Measurements from ENCODE around the gene CTNNA2. TPM values are rescaled to one million over a fixed set of nuclear protein-coding genes. Genes with fewer than 3 reads are reported as not detected.

Gene CTNNA2
- total RNA-seq, 2 donors from 2014 or later: 0.17 to 0.88 TPM

DNA sequence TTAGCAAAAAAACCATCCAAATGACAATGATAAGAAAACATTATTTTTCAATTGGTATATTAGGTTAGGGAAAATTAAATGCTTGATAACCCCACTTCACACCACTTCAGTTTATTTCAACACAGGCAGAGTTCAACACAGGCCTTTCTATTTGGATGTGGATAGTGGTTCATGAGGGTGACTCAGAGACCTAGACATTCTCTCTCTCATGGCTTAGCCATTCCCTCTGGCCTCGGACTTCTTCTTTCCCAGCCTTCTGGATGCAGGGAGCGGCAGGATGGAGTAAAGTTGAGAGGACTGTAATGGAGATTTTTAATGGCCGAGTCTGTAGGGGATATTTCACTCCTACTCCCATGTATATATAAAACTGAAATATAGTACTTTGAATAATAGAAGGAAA is 109.7 kb downstream of the CTNNA2 start:
- H3K9me3 ChIP-seq: no peaks in the 10 kb centered on the region
- no peaks in the 10 kb centered on the region for H3K4me1 ChIP-seq
- no peak overlapping the region for H3K9ac ChIP-seq (ENCODE audit: low read depth in 2 of 2, low read length in 2 of 2)
- TF ChIP-seq, protein P1, sequence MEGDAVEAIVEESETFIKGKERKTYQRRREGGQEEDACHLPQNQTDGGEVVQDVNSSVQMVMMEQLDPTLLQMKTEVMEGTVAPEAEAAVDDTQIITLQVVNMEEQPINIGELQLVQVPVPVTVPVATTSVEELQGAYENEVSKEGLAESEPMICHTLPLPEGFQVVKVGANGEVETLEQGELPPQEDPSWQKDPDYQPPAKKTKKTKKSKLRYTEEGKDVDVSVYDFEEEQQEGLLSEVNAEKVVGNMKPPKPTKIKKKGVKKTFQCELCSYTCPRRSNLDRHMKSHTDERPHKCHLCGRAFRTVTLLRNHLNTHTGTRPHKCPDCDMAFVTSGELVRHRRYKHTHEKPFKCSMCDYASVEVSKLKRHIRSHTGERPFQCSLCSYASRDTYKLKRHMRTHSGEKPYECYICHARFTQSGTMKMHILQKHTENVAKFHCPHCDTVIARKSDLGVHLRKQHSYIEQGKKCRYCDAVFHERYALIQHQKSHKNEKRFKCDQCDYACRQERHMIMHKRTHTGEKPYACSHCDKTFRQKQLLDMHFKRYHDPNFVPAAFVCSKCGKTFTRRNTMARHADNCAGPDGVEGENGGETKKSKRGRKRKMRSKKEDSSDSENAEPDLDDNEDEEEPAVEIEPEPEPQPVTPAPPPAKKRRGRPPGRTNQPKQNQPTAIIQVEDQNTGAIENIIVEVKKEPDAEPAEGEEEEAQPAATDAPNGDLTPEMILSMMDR (IDR thresholded peaks at IDR 0.05): no peak
- no peak overlapping the region for H3K4me3 ChIP-seq
- H3K27ac ChIP-seq: no peak overlapping the region
- no peak for DNase-seq
- no peaks in the 10 kb centered on the region for H3K27me3 ChIP-seq
- intact Hi-C loops (cut with DNase I): no loop called here
- H3K36me3 ChIP-seq: no peaks in the 10 kb centered on the region

DNA sequence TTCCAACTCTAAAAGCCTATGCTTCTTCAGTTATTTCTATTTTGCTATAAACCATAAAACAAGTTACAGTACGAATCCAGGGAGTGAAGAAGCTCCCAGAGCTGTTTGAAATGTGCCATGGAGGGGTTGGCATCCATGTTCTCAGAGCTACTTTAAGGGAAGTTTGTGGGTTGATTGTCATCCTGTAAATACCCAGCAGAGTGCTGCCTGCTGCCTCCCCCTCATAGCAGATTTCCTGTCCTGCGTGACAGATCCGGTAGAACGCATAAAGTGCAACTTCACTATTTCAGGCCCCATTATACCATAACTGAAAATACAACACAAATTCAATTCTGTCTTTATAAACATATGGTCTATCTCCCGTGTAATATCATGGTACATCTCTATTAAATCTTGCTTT is 114.4 kb downstream of the CTNNA2 start:
- H3K4me1 ChIP-seq: no peaks in the 10 kb centered on the region
- no peak overlapping the region for H3K9ac ChIP-seq (ENCODE audit: low read depth in 2 of 2, low read length in 2 of 2)
- TF ChIP-seq, protein P1 (IDR thresholded peaks at IDR 0.05): no peak
- H3K9me3 ChIP-seq: no peaks in the 10 kb centered on the region
- DNase-seq: no peak
- no peaks in the 10 kb centered on the region for H3K27me3 ChIP-seq
- H3K27ac ChIP-seq: no peak overlapping the region
- no peak overlapping the region for H3K4me3 ChIP-seq
- H3K36me3 ChIP-seq: no peaks in the 10 kb centered on the region
- intact Hi-C loops (cut with DNase I): no loop called here

DNA sequence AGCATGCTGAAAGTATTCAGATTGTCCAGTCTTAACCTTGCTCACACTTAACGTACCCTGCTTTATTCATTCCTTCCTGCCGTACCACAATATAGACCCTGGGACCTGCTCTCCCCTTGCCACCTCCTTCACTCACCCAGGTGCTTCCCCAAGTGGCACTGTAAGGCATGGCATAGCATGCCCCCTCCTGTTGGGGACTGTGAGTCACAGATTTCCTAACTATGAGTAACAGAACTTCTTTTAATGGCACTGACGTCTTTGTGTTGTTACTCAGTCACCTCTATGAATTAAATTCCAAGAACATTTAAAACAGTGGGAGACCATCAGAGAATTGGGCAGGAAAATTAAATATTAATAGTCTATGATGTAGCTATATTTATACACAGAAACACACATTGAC is 117.2 kb downstream of the CTNNA2 start:
- Histone ChIP-seq H3K36me3 (no peaks in the 10 kb centered on the region), H3K9me3 (no peaks in the 10 kb centered on the region), H3K27ac (no peak overlapping the region), H3K9ac (ENCODE audit: low read depth in 2 of 2, low read length in 2 of 2) (no peak overlapping the region), H3K27me3 (no peaks in the 10 kb centered on the region), H3K4me1 (no peaks in the 10 kb centered on the region), H3K4me3 (no peak overlapping the region)
- TF ChIP-seq, protein P1 (IDR thresholded peaks at IDR 0.05): no peak
- no peak for DNase-seq
- intact Hi-C loops (cut with DNase I): no loop called here

DNA sequence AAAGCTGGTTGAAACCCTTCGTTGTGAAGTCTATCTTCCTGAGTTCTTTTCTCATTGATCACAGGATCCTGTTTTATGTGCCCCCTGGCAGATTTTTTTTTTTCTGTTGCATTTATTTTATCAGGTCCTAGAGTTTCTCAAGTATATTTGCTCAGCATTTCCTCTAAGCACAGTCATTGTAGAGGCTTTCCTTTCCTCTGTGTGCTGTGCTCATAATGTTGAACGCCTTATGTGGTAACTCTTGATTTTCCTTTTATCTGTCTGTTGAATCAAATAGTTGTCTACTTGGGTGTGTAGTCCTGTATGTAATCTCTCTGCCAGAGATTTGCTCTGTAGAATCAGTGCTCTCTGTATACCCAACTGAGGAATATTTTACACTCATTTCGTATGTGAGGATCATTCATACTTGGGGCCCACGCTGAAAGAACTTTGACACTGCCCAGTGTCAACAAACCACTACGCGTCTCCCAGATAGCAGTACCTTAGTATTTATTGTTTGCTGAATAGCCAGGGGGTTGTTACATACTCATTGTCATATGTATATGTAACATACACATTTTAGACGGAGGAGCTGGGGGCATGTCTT is 118.2 kb downstream of the CTNNA2 start:
- H3K36me3 ChIP-seq: no peaks in the 10 kb centered on the region
- intact Hi-C loops (cut with DNase I): no loop called here
- no peaks in the 10 kb centered on the region for H3K9me3 ChIP-seq
- no peaks in the 10 kb centered on the region for H3K27me3 ChIP-seq
- no peak overlapping the region for H3K4me3 ChIP-seq
- H3K9ac ChIP-seq (ENCODE audit: low read depth in 2 of 2, low read length in 2 of 2): no peak overlapping the region
- no peaks in the 10 kb centered on the region for H3K4me1 ChIP-seq
- H3K27ac ChIP-seq: no peak overlapping the region
- TF ChIP-seq, protein P1 (IDR thresholded peaks at IDR 0.05): no peak
- DNase-seq: no peak

DNA sequence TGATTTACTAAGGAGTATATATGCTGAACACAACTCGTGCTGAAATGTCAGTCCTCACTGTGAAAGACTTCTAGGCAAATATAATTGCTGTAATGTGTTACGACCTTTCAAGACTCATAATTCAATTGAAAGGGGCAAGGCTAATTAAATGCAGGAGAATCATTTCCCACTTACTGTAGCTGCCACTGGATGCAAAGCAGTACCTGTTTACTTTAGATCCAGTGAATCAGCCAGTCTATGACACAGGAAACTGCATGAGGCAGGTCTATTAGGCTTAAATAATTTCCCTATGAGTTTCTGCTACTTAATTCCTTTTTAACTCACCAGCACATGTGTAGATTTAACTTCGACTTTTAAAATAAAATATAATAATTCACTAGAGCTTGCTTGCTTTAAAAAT is 125.6 kb downstream of the CTNNA2 start:
- Histone ChIP-seq H3K27me3 (no peaks in the 10 kb centered on the region), H3K9me3 (no peaks in the 10 kb centered on the region), H3K9ac (ENCODE audit: low read depth in 2 of 2, low read length in 2 of 2) (no peak overlapping the region), H3K27ac (no peak overlapping the region), H3K4me3 (no peak overlapping the region), H3K36me3 (no peaks in the 10 kb centered on the region), H3K4me1 (no peaks in the 10 kb centered on the region)
- no peak for DNase-seq
- intact Hi-C loops (cut with DNase I): no loop called here
- TF ChIP-seq, protein P1 (IDR thresholded peaks at IDR 0.05): no peak

All from colonic mucosa (tissue), 4 donors.